Stimulated activated CD4-positive, alpha-beta T cell treated with anti-CD3 and anti-CD28 coated beads, TNF-alpha, amount 100 ng/mL, for 48 hours (primary cell): ENCODE results near the gene ARHGEF3.
"Not testable (repeated sequence)": the region's sequence is repeated elsewhere in the genome, so short reads cannot be mapped to it uniquely, and the experiment has no call there.

ENCODE experiments used
- DNase-seq, 3 donors: peaks; one replicate each; pipeline ENCODE4 v3.0.0-alpha.2; 2020; ENCODE audit warnings: low read depth in 3 of 3

Gene ARHGEF3

DNA sequence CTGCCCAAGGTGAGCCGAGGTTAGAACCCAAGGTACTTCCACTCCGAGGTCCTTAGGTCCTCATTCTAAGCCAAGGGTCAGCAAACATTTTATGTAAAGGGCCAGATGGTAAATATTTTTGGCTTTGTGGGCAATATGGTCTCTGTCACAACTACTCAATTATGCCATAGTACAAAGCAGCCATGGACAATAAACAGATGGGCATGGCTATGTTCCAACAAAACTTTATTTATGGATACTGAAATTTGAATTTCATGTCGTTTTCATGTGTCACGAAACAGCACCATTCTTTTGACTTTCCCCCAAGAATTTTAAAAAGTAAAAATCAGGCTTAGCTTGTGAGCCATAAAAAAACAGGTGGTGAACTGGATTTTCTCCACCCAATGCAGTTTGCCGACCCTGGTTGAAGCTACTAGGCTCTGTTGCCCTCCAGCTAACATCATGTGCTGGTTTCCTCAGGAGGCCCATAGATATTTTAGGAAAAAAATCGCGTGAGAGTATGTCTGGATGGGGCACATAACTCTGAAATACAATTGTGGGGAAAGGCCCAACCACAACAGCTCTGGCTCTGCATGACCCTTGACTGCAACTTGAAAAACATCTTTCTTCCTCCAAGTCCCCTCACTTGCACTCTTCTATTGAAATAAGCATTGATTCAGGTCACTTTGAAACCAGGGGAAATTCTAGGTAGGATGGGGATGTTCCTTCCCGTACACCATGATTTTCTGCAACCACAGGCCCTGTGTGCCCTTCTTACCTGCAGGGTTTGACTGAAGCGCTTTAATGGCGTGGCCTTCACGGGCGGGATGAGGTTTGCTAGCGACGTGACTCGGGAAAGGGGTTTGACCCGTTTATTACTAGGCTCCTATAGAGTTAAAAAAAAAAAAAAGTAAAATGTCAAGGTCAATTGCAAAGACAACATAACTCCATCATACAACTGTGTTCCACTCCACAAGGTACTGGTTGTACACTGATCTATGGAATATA lies 28.5 kb downstream of the ARHGEF3 start:
- no peak for DNase-seq

DNA sequence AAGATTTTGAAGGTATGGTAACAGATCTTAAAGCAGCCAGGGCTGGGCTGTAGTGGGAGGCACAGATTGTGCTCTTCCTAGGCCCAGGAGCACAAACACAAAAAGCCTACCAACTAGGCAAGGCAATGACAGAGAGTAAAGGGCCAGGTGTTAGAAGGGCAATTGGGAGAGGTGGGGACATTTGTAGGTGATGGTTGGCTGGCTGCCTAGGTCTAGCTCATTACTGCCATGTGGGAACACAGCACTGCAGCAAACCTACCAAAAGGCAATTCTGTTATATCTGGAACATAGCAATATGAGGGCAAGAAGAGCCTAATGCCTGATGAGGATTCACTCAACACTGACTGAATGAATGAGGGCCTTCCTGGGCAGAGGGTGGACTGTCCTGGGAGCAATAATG lies 30.4 kb downstream of the ARHGEF3 start:
- DNase-seq, result no peak

DNA sequence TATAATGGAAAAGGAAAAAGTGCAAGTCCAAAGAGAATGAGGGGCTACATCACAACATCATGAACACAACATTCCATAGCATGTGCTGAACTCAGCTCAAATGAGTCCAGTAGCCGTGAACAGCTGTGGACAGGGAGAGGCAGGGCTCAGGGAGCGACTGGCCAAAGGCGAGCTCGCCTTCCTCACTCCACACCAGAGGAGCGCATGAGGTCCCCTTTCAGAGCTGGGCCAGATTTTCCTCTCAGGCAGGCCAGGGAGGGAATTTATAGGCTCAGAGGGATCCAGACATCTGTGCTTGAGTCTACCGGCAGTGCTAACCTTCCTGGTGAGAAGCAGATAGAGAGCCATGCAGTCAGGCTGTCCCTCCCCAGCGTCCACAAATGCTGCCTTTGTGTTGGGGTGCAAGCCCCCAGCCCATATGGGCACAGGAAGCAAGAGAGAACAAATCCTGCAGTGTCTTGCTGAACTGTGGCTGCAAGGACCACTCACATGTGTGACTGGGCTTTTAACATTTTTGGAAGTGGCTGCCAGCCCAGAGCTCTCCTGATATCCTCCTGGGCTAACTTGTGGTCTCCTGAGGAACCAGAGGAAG lies 32.5 kb downstream of the ARHGEF3 start:
- no peak for DNase-seq

DNA sequence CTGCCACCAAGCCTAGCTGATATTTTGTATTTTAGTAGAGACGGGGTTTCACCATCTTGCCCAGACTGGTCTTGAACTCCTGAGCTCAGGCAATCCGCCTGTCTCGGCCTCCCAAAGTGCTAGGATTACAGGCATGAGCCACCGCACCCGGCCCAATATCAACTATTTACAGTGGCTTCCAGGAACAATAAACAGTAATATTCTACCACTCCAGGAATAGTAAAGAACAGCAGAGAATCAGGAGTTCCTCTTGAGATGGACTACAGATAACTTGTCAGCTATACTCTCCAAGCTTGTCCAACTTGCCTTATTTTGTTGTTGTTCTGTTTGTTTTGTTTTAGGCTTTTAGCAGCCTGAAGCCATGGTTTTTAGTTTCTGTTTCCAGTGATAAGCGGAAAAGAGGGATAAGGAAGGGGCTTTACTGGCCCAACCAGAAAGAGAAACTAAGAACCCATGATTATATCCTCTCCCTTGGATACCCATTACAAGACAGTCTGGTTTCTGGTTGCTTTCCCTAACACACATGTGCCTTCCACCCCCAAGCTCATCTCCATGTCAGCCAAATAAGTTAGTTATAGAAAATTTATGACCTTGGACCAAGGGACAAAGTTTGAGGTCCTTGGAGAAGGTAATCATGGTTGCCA lies 36.7 kb downstream of the ARHGEF3 start:
- no peak for DNase-seq

DNA sequence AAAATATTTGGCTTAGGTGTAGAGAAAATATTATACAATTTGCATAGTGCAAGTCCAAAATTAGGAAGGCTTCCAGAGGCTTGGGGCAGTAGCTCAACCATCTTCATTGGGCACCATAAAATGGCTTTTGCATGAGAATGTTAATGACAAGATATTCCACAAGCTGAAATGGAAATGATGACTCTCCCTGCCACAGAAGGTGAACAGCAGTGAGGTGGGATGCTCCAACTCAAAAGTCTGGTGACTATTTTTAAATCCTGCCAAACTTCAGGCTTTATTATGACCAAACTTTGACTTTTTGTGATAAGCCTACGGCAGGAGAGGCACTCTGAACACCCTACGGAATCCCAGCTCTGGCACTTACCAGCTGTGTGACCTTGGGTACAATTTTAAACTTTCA lies 37.6 kb downstream of the ARHGEF3 start:
- no peak for DNase-seq

DNA sequence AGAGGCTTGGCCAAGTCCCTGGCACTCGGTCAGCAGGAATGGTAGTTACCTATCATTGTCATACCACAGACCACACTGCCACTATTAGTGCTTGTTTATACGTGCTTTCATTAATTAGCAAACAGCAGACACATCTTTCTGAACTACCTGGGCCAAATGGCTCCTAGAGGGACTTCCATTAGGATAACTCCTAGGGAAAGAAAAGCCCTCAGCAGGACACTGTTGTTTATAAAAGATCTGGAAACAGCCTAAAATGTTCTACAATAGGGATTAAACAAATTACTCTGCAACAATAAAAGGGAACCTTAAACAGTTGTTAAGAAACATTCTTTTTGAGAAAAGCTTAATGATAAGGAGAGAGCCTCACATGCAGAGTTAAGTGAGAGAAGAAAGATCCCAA lies 38.5 kb downstream of the ARHGEF3 start:
- DNase-seq, result no peak

DNA sequence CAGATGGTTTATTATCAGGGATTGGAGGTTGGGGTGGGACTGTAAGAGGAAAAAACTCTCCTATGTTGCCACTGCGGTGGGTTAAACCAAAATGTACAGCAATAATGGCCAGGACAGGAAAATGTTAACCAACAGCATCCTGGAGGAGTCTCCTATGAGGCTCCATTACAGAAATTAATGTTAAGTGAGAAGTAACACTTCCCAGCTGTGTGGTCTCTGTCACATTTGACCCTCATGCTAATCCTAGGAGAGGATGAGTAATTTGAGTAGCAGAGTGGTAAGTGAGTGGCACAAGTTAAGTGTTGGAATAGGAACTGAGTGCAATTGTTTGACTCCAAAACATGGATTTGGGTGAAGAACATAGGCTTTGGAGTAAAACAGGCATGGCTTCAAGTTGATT lies 39.0 kb downstream of the ARHGEF3 start:
- DNase-seq, result no peak

DNA sequence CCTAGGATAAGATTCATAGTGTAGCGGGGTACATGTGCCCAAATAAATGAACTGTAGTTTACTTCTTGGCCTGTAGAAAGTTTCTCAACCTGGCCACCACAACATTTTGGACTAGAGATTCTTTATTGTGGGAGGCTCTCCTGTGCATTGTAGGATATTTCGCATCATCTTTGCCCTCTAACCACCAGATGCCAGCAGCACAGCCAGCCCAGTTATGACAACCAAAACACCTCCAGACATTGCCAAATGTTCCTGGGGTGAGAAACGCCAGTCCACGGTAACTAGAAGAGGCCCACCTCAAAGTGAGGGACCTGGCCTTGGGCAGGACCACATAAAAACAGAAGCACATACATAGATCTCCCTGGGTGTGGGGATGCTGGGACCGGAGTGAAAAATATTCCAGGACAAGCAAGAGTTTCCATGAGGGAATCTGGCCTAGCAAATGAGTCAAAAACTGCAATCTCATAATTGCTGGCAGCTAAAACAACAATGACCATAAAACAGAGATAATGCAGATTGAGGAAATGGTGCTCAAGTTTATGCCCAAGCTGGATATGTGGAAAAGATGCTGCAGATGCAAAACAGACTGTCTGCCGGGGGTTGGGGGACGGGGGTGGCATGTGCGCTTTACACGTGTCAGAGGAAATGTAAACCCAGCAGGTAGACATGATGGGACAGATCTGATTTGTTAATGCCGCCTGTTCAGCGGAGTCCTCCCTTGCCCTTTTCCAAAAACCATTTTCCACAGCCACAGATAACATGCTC lies 39.7 kb downstream of the ARHGEF3 start:
- DNase-seq, result no peak

DNA sequence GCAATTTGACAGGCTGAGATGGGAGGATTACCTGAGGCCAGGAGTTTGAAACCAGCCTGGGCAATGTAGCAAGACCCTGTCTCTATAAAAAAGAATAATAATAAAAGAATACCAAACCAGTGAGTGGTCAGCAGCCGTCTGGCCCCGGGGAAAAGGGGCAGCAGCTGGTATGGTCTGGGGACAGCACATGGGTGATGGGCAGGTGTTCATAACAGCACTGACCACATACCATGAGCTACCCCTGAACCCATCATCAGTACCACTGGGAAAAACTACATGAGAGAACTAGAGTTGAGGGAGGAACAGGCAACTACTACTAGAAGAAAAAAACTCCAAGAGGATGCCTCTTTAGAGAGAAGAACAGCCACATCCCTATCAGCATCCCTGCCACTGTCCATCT lies 40.7 kb downstream of the ARHGEF3 start:
- no peak for DNase-seq

DNA sequence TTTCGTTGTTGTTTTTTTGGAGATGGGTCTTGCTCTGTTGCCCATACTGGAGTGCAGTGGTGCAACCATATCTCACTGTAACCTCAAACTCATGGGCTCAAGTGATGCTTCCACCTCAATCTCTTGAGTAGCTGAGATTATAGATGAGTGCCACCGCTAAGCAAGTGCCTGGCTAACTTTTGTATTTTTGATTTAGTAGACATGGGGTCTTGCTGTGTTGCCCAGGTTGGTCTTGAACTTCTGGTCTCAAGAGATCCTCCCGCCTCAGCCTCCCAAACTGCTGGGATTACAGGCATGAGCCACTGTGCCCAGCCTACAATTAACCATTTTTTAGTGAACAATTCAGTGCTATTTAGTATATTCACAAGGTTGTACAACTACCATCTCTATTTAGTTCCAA lies 42.2 kb downstream of the ARHGEF3 start:
- no peak for DNase-seq

DNA sequence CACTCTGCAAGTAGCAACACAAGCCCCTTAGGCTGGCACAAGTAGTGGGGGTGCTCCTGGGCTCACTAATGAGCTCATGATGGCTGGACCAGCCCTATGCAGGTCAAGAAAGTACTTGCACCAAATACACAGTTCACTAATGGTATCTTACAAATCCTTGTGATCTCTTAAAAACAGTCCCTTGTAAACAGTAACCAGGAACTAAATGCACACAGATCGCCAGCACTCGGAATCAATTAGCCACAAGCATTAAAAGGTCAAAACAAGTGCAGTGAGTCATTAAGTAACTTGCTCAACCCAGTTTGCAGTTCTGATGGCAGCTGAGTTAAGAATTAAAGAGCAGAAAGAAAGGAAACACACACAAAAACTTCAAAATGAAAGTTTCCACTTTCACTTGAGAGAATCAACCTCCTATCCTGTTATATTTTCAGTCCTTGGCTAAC lies 43.2 kb downstream of the ARHGEF3 start:
- DNase-seq, result no peak

DNA sequence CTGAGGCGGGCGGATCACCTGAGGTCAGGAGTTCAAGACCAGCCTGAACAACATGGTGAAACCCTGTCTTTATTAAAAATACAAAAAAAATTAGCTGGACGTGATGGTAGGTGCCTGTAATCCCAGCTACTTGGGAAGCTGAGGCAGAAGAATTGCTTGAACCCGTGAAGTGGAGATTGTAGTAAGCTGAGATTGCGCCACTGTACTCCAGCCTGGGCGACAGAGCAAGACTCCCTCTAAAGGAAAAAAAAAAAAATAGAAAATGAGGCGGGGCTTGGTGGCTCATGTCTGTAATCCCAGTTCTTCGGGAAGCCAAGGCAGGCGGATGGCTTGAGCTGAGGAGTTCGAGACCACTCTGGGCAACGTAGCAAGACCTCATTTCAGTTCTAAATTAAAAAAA lies 43.7 kb downstream of the ARHGEF3 start:
- DNase-seq, result not testable (repeated sequence)

DNA sequence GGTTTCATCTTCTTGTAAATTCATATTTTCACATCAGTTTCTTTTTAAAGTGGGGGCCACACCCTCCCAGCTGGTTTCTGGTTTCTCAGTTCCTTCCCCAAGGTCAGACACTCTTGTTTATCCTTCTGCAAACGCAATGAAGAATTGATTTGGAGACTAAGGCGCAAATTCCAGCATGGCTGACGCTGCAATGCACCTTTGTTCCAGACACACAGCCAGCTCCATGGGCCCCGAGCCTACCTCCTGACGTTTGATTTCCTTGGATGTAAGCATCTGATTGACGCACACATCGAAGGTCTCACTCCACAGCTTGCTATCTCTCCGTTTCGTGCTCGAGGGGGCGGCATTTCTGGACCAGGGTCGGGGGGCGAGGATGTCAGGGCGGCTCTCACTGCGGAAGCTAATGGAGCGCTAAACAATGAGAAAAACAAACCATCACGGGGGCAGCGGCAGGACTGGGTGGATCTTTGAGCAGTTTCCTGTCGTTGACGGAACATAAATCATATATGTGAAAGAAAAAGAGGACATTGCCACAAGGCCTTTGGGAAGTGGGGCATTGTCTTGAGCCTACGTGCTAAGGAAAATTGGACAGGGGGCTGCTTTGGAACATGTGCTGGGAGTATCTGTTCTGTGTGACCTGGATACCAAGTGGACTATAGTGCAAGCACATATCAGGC lies 46.9 kb downstream of the ARHGEF3 start:
- no peak for DNase-seq

DNA sequence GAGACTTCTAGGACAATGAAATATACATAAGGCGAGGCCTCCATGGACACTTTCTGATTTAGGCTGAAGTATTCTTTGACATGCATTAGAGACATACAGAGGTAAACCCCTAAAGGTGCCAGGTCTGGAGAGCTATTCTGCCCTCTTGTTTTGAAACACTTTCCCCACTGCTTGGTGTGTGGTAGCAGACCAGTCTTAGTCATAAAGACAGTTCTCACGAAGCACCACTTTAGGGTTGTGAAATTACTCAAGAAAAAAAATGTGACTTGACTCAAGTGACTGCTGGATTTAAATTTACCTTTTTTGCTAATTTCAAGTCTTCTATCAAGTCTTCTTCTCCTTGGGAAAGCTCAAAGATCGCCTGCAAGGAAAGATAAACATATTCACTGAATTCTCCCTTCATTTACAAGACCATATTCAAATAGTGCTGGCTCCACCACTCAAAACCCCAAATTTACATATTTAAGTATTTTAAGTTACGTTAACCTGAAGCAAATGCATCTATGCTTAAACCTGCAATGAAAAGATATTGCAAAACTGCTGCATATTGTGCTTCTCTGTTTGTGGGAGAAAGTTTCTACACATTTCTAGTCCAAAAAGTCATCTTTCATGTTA lies 48.4 kb downstream of the ARHGEF3 start:
- peak in 1 of 3 donors; percentile 16 for DNase-seq

DNA sequence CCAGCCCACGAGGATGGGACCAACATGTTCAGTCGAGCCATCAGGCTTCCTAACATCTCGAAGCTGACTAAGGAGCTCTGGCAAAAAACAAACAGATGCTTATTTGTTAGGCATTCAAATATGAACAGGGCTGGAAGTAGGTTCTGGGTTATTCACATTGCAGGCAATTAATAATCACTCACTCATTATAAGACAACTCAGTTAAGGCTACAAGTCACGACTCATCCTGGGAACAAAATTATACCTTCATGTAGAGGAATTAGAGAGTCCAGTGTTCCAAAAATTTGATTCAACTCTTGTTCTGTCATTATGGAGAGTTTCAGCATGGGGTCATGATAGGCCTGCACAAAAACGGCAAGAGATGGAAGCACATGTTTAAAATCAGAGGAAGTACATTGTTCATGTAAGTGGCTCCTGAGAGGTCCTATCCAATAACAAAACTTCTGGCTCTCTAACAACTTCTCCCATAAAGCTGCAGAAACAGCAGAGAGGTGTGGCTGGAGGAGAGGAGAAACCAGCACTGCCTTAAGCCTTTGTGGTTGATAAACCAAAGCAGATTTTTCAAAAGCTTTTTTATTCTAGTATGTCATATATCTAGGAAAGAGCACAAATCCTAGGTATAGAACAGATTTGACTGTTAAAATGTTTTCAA lies 50.6 kb downstream of the ARHGEF3 start:
- no peak for DNase-seq

DNA sequence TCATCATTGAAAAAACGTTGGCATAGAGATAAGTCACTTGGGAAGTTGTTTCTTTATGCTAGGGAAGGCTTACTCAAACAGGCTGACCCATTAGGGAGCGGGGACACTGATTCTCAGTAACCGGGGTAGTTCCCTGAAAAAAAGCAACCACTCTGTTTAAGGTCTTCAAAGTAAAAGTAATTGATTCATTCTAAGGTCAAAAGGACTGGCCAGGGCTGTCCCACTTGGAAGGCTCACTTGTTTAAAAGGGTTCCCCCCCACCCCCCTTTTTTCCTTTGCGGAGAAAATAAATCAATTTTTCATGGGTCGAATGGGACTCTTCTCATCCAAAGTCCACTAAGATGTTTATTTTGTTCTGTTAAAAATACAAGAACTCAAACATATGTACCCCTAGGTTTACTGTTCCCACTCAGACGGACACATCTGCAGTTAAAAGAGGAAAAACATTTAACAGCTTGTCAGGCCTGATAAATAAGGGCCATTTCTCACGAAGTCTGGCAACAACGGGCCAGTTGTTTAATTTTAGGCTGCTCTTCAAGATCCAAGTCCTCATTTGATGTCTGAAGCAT lies 53.0 kb downstream of the ARHGEF3 start:
- no peak for DNase-seq

DNA sequence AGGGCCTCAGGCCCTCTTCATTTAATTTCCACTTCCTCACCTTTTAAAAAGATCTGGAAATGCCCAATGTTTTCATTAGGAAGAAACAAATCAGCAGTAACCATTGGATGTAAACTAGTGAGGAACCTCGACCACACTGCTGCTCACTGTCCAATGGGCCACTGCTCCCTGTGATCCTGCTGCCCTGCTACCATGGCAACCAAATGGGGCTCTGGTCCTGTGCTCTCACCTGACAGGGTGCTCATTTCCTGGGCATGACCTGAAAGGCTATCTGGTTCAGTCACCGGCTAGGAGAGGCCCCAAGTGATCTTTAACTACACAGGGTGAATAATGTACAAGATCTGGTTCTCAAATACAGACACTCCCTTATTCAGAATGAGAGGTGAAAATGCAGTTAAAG lies 54.6 kb downstream of the ARHGEF3 start:
- no peak for DNase-seq

DNA sequence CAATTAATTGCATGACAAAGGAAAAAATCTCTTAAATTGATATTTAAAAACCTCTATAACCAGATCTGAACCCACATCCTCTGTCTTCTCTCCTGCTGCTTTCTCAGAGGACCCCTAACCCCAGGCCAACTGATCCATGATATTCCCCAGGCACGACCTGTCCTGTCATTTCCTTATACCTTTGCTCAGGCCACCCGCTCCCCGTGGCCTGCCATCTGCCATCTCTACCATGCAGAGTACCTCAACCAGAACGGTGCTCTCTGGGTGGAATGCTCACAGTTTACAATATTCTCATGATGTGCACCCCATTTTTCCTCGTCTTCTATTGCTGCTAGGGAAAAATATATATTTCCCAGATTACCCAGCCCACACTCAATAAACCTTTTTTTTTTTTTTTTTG lies 57.7 kb downstream of the ARHGEF3 start:
- no peak for DNase-seq

DNA sequence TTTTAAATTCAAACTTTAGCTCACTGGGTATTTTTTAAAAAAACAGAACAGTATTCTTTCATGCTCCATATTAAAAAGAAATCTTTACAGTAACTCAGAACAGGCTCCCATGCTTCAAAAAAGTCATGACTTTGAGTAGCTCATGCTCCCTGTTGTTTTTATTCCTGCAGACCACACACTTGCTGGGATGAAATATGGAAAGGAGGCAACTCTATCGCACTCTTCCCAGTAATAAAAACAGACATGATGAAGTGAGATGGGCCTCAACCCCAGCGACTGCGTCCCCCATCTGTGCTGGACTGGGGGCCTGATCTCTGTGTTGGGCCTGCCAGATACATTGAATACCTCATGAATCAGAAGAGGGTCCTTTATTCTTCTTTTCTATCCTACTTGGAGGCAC lies 58.9 kb downstream of the ARHGEF3 start:
- no peak for DNase-seq

DNA sequence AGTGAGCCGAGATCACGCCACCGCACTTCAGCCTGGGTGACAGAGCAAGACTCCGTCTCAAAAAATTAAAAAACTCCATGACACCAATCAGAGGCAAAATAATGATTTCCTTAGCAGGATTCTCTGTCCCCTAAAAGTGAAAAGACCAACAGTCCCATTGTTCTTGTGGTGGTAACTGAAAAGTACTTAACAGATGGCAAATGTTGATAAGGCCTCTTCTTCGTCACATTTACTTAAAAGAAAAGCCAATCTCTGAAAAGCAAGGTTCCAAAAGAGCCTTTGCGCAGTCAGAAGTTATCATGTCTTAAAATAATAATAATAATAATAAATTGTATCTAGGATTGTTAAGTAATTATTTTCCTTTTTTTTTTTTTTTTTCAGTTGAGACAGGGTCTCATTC lies 62.7 kb downstream of the ARHGEF3 start:
- DNase-seq, result no peak
